Thyroid gland (tissue), 4 donors: ENCODE measurements around the gene PRKAG1.

Experiments used
- CTCF ChIP-seq, 6 experiments: fragments of 200-600 bp in 3 of 6; fragments of 450-650 bp in 3 of 6; sonication (generic) in 3 of 6; IDR thresholded peaks; one replicate each; pipeline ENCODE4 v1.5.1; 2016 to 2019; ENCODE audit warnings: antibody characterized with exemption in 6 of 6, mild to moderate bottlenecking in 2 of 6, inconsistent platforms in 1 of 6, moderate library complexity in 1 of 6
- POLR2A ChIP-seq, 2 donors: fragments of 450-650 bp; IDR thresholded peaks; one replicate each; pipeline ENCODE4 v1.6.1; 2017; ENCODE audit warnings: antibody characterized with exemption in 2 of 2, mild to moderate bottlenecking in 2 of 2, moderate library complexity in 1 of 2

- TF ChIP-seq CTCF (IDR thresholded peaks at IDR 0.05), result no peak
- TF ChIP-seq POLR2A (IDR thresholded peaks at IDR 0.05), result no peak
Observed at GRCh38 chr12:48961331-48961730, 57.2 kb downstream of the PRKAG1 start.
